NCI-H82 treated with DMSO at 0.1 percent for 48 hours (cell line): ENCODE data around the gene CADM1.
"Not testable (repeated sequence)": the region's sequence is repeated elsewhere in the genome, so short reads cannot be mapped to it uniquely, and the experiment has no call there.

ENCODE experiments used
- DNase-seq: peaks from one replicate; lab custom pipeline; 2025; ENCODE audit not compliant: unreplicated experiment; lab: John Stamatoyannopoulos, UW

The CADM1 gene

GRCh38 chr11:115477410-115477809 lies 26.8 kb downstream of the CADM1 start:
- DNase-seq, result peak; percentile 26

- DNase-seq, result no peak
These were observed 27.5 kb downstream of the CADM1 start for GRCh38 chr11:115476463-115477286.

DNA sequence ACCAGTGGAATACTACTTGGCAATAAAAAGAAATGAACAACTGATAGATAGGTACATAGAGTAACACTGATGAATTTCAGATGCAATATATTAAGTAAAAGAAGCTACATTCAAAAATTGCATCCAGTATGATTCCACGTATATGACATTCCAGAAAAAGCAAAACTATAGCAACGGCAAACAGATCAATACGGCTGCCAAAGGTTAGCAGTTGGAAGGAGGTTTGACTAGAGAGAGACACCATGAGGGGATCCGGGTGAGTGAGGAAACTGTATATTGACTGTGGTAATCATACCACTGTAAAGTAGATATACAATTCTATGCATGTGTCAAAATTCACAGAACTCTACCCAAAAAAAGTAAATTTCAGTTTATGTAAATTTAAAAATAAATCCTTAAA lies 28.7 kb downstream of the CADM1 start:
- DNase-seq, result no peak

DNA sequence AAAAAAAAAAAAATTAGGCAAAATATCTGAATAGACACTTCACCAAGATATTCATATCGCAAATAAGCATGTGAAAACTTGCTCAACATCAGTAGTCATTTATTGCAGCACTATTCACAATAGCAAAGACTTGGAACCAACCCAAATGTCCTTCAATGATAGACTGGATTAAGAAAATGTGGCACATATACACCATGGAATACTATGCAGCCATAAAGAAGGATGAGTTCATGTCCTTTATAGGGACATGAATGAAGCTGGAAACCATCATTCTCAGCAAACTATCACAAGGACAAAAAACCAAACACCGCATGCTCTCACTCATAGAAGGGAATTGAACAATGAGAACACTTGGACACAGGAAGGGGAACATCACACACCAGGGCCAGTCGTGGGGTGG lies 29.9 kb downstream of the CADM1 start:
- not testable (repeated sequence) for DNase-seq

DNA sequence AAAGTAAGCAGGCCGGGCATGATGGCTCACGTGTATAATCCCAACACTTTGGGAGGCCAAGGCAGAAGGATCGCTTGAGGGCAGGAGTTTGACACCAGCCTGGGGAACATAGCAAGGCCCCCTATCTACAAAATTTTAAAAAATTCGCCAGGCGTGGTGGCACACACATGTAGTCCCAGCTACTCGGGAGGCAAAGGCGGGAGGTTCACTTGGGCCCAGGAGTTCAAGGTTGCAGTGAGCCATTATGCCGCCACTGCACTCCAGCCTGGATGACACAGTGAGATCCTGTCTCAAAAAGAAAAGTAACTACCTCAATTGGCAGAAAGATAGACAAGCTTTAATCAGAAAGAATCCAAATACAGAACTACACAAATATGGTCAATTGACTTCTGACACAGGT lies 31.0 kb downstream of the CADM1 start:
- DNase-seq, result no peak

DNA sequence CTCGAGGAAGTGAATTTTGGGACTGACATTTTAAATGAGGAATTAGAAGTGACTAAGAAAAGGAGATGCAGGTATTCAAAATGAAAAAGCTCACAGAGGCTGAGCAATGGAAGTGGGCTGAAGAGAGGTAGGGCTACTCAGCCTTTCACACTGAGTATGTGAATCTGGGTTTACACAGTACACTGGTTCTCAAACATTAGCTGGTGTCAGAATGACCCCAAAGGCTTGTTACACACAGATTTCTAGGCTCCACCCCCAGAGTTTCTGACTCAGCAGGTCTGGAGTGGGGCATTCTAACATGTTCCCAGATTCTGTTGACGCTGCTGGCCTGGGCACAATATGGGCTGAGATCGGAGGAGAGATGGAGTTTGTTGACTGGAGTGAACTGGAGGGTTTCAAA lies 32.8 kb downstream of the CADM1 start:
- DNase-seq, result no peak

- DNase-seq, result no peak
These were observed 33.3 kb downstream of the CADM1 start for GRCh38 chr11:115470928-115471327.

DNA sequence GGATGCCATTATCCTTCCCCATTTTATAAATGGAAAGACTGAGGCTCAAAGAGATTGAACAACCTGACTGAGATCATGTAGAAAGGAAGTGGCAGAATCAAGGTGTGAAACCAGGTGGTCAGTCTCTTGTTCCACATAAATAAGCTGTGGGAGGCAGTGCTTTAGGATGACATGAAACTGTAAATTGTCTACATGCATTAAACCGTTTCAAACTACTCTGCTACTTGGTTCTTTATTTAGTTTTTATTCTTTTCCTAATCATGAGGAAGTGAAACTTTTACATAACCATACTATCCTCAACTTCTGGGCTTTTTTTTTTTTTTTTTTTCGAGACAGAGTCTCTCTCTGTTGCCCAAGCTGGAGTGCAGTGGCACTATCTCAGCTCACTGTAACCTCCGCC lies 34.9 kb downstream of the CADM1 start:
- no peak for DNase-seq

GRCh38 chr11:115466122-115466521 lies 38.1 kb downstream of the CADM1 start:
- DNase-seq, result no peak

DNA sequence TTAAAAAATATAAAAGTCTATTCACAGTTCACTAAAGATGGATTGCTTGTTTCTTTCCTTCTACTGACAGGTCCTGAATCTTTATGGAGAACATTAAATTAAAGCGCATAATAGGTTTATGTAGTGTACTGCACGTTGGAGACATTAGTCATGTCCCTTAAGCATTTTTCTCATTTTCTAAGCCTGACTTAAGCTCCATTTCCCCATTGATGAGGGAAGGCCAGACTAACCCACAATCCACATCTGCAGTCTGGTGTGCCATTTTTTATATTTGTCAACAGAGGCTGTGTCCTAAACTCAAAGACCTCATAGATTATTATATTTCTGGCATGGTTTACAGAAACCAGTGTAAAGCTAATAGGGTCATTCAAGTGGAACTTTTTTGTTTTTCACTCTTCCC lies 39.9 kb downstream of the CADM1 start:
- DNase-seq, result no peak

- no peak for DNase-seq
These were observed 40.6 kb downstream of the CADM1 start for GRCh38 chr11:115463606-115464005.

DNA sequence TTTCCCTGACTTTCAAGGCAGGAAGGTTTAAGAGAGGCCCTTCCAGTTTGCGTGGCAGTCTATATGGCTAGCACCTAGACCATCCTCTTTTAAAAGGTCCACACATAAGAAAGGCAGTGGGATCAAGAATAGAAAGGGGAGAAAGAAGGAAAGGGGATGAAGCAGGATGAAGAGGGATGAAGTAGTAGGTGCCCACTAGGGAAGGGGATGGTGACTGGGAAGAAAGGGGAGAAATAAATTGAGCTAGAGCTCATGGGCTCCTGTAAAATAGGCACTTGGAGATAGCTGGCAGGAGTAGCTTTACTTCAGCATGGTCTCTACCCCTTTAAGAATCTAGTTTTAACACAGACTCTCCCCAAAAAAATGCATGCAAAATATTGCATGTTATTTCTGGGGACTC lies 41.5 kb downstream of the CADM1 start:
- DNase-seq, result no peak

GRCh38 chr11:115462004-115462541 lies 42.1 kb downstream of the CADM1 start:
- DNase-seq, result no peak

DNA sequence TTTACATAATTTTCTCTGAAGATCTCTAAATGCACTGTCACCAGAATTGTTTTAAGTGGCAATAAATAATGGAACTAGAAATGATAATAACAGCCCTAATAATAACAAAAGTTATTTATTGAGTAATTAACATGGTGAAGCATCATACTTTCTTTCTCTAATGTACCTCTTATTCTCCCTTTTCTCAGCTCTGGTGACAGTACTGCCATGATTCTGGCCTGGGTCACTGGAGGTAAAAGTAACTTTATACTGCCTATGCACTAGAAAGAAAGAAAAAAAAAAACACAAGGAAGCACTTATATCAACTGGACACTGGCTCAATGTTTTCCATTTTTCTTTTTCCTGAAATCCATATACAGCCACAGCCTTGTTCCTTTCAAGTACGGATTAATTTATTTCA lies 43.7 kb downstream of the CADM1 start:
- DNase-seq, result no peak

DNA sequence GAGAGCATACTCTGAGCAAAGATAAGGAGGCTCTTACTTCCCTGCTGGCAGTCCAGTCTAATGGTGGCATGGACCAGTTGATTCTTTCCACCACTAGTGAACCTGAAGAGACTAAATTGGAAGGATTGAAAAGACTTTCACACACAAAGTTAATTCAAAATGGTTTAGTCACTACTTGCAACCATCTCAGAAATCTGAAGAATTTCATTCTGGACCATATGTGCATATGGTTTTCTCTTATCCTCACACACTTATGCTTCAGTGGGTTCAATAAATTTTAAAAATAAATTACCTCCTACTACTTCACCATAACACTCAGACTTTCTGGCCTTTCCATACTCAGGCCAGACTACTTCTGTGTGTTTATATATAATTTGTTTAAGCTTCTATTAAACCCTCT lies 44.7 kb downstream of the CADM1 start:
- DNase-seq, result no peak

DNA sequence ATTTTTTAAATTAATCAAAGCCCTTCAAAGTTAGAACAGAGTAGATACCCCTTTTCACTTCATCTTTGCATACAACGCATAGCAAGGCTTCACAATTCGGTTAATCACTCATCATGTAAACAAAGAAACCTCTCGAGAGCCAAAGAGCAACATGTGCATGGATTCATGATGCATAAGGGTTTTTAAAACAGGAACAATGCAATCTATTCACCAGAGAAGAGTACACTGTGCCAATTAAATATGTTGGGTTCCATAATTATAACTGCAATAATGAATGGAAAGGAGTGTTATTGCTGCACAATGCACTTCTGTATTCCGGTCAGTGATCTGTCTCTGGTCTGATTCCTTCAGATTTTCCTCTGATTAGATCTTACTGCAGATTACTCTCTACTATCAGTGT lies 45.3 kb downstream of the CADM1 start:
- no peak for DNase-seq

- DNase-seq, result no peak
These were observed 48.2 kb downstream of the CADM1 start for GRCh38 chr11:115456019-115456418.

DNA sequence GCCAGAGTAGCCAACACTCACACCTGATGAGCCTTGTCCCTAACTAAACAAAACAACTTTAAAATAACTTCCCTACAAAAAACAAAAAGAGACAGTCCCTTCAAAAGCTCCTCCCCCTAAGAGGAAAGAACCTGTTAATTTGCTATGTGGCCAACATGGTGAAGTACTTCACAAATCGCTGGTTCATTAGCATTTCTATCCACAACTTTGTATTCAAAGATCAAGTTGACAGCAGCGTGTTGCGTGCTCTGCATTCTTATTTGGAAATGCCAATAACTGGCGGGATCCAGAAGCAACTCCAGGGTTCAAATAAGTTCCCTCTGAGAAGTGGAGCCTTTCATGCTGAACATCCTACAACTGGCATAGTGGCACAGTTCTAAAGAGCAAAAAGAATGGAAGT lies 48.6 kb downstream of the CADM1 start:
- DNase-seq, result no peak

DNA sequence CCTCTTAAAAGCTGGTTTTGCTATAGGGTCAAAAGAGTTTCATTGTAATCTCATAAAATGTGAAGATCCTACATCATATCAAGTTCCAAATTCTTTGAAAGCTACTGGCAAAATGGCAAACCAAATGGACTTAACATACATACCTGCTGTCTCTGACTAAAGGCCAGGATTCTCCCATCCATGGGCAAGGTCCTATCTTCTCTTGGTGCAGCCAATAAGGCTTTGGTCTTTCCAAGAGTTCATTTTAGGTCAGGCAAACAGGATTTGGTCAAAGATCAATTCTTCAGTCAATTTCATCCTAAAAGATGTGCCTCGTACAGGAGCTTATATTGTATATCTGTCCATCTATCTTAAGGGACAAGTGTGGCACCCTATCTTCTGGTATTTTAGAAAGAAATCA lies 49.7 kb downstream of the CADM1 start:
- DNase-seq, result no peak

DNA sequence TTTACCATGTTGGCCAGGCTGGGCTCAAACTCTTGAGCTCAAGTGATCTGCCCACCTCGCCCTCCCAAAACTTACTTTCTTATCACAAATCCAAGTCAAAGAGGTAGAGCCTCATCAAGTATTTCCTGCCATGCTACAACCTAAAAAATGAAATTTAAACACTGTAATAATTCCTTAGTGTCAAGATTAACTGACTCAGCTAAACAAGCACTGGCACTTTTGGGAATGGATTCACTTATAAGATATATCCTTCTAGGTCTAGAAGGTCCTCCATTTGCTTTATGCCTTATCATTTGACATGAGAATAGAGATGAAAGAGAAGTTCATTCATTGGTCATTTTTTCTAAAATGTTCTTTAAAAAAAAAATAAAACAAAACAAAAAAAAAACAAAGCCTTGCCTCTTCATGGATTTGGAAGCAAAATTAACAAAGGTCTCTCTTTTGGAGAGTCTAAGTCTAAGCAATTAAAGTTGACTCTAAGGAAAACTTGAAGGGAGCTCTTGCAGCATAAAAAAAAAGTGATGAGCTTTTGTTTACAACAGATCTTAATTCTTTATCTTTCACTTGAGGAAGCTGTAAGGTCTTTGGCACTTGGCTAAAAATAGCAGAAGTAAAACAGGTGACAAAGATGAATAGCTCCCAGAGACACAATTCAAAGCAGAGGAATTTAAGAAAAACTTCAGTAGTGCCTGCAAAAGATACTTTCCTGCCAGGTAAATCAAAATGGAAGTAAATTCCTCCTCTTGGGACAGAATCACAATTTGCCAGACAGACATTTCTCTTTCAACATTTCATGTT lies 50.3 kb downstream of the CADM1 start:
- DNase-seq, result no peak

DNA sequence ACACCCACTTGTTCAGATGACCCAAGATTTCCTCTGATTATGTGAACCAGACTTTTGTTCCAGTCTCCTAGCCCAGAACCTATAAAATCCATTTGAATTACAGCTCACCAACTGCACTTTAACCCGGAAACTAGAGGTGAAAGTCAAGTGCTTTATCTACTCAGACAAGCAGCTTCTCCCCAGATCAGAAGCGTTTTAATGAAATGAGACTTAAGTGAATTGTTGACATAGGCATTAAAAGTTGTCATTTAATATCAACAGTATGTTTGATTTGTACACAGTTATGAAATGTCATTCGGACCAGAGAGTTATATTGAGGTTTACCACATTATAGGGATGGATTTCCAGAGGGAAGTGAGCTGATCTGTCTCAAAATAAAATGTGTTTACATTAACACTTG lies 52.0 kb downstream of the CADM1 start:
- no peak for DNase-seq

GRCh38 chr11:115450519-115450918 lies 53.7 kb downstream of the CADM1 start:
- no peak for DNase-seq
